ENCODE measurements around the gene SLC2A11. TPM values are rescaled to one million over a fixed set of nuclear protein-coding genes. Genes with fewer than 3 reads are reported as not detected.
A peak's percentile ranks its signal among the peaks of the same experiment; 100 is the strongest.

The SLC2A11 gene
- total and polyA plus RNA-seq, 9 of the 15 experiments (the other 6 are each of a cell fraction or from before 2014, with no cell fraction given): 0.44 to 2.7 (median 2.1) TPM

DNA sequence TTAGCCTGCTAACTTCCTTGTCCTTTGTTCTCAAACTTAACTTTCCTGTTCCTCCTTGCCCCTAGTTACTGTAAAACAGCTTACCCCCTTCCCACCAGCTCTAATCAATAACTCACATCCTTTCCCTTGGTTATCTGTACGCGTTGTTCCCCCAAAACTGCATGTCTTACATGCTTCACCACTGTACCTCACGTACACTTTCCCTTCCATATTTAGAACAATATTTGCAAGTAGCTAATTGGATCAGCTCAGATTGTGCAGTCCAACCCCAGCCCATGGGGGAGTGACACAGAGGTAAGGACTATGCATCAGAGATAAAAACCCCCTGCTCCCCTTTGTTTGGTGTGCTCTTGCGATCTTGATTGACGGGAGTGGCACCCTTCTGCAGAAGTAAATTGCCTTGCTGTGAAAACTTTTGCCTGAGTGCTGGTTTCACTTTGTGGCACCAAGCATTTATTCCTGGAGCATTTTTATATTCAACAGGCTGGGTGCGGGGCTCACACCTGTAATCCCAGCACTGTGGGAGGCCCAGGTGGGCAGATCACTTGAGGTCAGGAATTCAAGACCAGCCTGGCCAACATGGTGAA is 67.4 kb downstream of the SLC2A11 start:
- FAIRE-seq (no peak), ATAC-seq (no peak), DNase-seq (ENCODE audit: extremely low read depth in 1 of 4, low spot score in 3 of 4) (peak in 2 of 4 experiments; percentile 0 to 1)
- Histone ChIP-seq H3K27ac (ENCODE audit: extremely low read depth, low read depth, low read length) (no peak overlapping the region), H4K20me1 (replicated peaks; ENCODE audit: control insufficient read depth, insufficient read depth, low read length) (no peaks in the 10 kb centered on the region), H3K4me1 (replicated peaks in 1 of 2; ENCODE audit: control insufficient read depth in 2 of 2, insufficient read depth in 2 of 2, low read length in 2 of 2) (no peaks in the 10 kb centered on the region), H3K27me3 (ENCODE audit: control insufficient read depth in 2 of 2, insufficient read depth in 2 of 2, low read length in 2 of 2) (no peaks in the 10 kb centered on the region), H3K4me2 (ENCODE audit: insufficient read depth, low read length) (no peak overlapping the region), H3K79me2 (ENCODE audit: control insufficient read depth, insufficient read depth, low read length) (no peaks in the 10 kb centered on the region), H3K9ac (ENCODE audit: insufficient read depth in 1 of 2, low read depth in 2 of 2, low read length in 2 of 2) (no peak overlapping the region), H3K9me1 (ENCODE audit: control insufficient read depth, insufficient read depth, low read length) (no peaks in the 10 kb centered on the region), H2AFZ (ENCODE audit: low read depth, low read length) (no peak overlapping the region), H3K4me3 (no peak overlapping the region), H3K36me3 (ENCODE audit: control insufficient read depth, insufficient read depth, low read length) (peaks cover 54% of the 10 kb centered on the region; the same call in 2 of the 3 replicates), H3K9me3 (replicated peaks; ENCODE audit: control insufficient read depth, insufficient read depth, low read depth, low read length) (peaks cover 3% of the 10 kb centered on the region)
- POLR2A ChIA-PET: no interaction called here
- intact Hi-C loops (cut with micrococcal nuclease): no loop called here
- no TSS peak for BruUV-seq (replicated peaks)
- CTCF ChIA-PET (ENCODE audit: low intra/inter-chr PET ratio): no interaction called here
- in situ Hi-C loops (cut with MboI): loop anchor here (5.0 kb wide), 1 partner anchor 42 kb away; the partner anchor contains the start of gene DDTL
- TF ChIP-seq CBX3 (IDR thresholded peaks at IDR 0.05; ENCODE audit: borderline replicate concordance in 1 of 2, low read length in 2 of 2) (peak in 1 of 2 experiments; percentile 90; a peak in 2 of 3 replicates), ZNF280A (IDR thresholded peaks at IDR 0.05; ENCODE audit: low read depth, partially characterized antibody) (peak; percentile 86), PHB2 (IDR thresholded peaks at IDR 0.05; ENCODE audit: low read depth) (no peak), CTCF (IDR thresholded peaks at IDR 0.05 in 2 of 3, conservative IDR thresholded peaks at IDR 0.05 in 1 of 3; ENCODE audit: insufficient read depth in 2 of 3, low read depth in 1 of 3, low read length in 3 of 3) (no peak), TRIM28 (IDR thresholded peaks at IDR 0.05) (0 out of 2 replicates have a peak, but pooled peaks have one; percentile 48), CBX5 (IDR thresholded peaks at IDR 0.05; ENCODE audit: borderline replicate concordance, low read depth) (peak; percentile 80; the same call in 1 of the 2 replicates), ILK (tag; IDR thresholded peaks at IDR 0.05; ENCODE audit: borderline replicate concordance, low read depth) (no peak), BCLAF1 (IDR thresholded peaks at IDR 0.05; ENCODE audit: borderline replicate concordance in 1 of 2, control insufficient read depth in 1 of 2, low read depth in 2 of 2, low read length in 1 of 2) (no peak), TCF15 (CRISPR knock-in tag; IDR thresholded peaks at IDR 0.05) (no peak), L3MBTL2 (IDR thresholded peaks at IDR 0.05) (no peak), MCM7 (IDR thresholded peaks at IDR 0.05) (no peak), PHF8 (IDR thresholded peaks at IDR 0.05; ENCODE audit: borderline replicate concordance, low read length) (no peak)
- WGBS (ENCODE audit: insufficient coverage, low coverage, missing lambda C conversion rate): 92% methylated on average over 4 of the region's 6 CpGs
